ENCODE results near the gene C1QL2. TPM values are rescaled to one million over a fixed set of nuclear protein-coding genes. Genes with fewer than 3 reads are reported as not detected.

The C1QL2 gene
- total and polyA plus RNA-seq, 2 experiments from 2014 or later: 0.69 to 0.87 TPM

GRCh38 chr2:119144806-119145205 lies 13.7 kb downstream of the C1QL2 start:
- no peaks in the 10 kb centered on the region for H4K20me1 ChIP-seq (replicated peaks; ENCODE audit: insufficient read depth)

More at GRCh38 chr2:119144806-119145205, 13.7 kb downstream of the C1QL2 start:
- Histone ChIP-seq H3K27ac (ENCODE audit: low read depth) (no peak overlapping the region), H3K9me2 (ENCODE audit: insufficient read depth) (no peaks in the 10 kb centered on the region), H3K4me2 (no peak overlapping the region), H3K4me1 (ENCODE audit: insufficient read depth) (peaks cover 11% of the 10 kb centered on the region), H3K4me3 (no peak overlapping the region), H3K79me2 (replicated peaks; ENCODE audit: insufficient read depth) (no peaks in the 10 kb centered on the region), H3F3A (replicated peaks; ENCODE audit: low read depth) (no peaks in the 10 kb centered on the region), H3K36me3 (ENCODE audit: insufficient read depth) (no peaks in the 10 kb centered on the region), H3K27me3 (ENCODE audit: insufficient read depth) (no peaks in the 10 kb centered on the region), H2AFZ (no peak overlapping the region)
- DNase-seq (ENCODE audit: low spot score) (no peak), ATAC-seq (no peak)
- TF ChIP-seq EZH2 (IDR thresholded peaks at IDR 0.05; ENCODE audit: low read depth, unreplicated experiment) (no peak), ZNF462 (CRISPR knock-in tag; IDR thresholded peaks at IDR 0.05) (no peak), ZNF331 (CRISPR knock-in tag; IDR thresholded peaks at IDR 0.05; ENCODE audit: low read depth) (no peak), CREB1 (CRISPR knock-in tag; IDR thresholded peaks at IDR 0.05; ENCODE audit: low read depth) (no peak), REST (IDR thresholded peaks at IDR 0.05; ENCODE audit: unreplicated experiment) (no peak), JUNB (IDR thresholded peaks at IDR 0.05; ENCODE audit: unreplicated experiment) (no peak), STAT1 (IDR thresholded peaks at IDR 0.05; ENCODE audit: unreplicated experiment) (no peak), CTCF (conservative IDR thresholded peaks at IDR 0.05; ENCODE audit: low read depth in 2 of 2) (no peak), ZNF114 (CRISPR knock-in tag; IDR thresholded peaks at IDR 0.05) (no peak), NANOG (IDR thresholded peaks at IDR 0.05; ENCODE audit: borderline replicate concordance) (no peak), ETS1 (IDR thresholded peaks at IDR 0.05) (no peak), POLR2AphosphoS5 (IDR thresholded peaks at IDR 0.05; ENCODE audit: low read depth) (no peak)
- Mint-ChIP-seq H3K4me3 (no peak overlapping the region), H3K4me1 (peaks cover 21% of the 10 kb centered on the region), H3K27me3 (ENCODE audit: insufficient read depth, low read depth, poor library complexity) (peaks cover 5% of the 10 kb centered on the region), H3K36me3 (ENCODE audit: low read depth) (no peaks in the 10 kb centered on the region), H3K27ac (no peak overlapping the region), H3K9me3 (no peaks in the 10 kb centered on the region)

Data from GM23338 (cell line).